ENCODE results near the gene PSD2. TPM values are rescaled to one million over a fixed set of nuclear protein-coding genes. Genes with fewer than 3 reads are reported as not detected.

PSD2 gene
- total RNA-seq, 1 experiment from 2014 or later = 0.79 TPM

DNA sequence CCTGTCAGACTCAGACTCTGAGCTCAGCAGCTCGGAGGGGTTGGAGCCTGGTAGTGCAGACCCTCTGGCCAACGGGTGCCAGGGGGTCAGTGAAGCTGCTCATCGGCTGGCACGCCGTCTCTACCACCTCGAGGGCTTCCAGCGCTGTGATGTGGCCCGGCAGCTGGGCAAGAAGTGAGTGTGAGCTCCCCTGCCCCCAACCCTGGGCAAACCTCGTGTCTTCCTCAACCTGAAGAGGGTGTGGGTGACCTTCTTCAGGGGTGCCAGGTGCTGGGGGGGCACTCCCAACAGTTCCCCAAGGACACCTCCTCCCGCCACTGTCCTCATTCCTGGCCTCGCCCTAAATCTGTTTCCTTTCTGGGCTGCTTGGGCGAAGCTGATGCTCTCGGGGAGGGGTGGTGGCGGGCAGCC, 18.6 kb downstream of the PSD2 start:
- ChIA-PET POLR2A (interaction anchor here (0.5 kb wide), 1 partner anchor 21 kb away, joined by 3 read pairs; no protein-coding TSS in a partner anchor), CTCF (no interaction called here), RAD21 (ENCODE audit: low non-redundant PET in 1 of 2, low total read pairs in 2 of 2, uncharacterized antibody in 2 of 2, unreplicated experiment in 2 of 2) (no interaction called here)
- no peaks in the 10 kb centered on the region for H3K79me2 ChIP-seq (ENCODE audit: insufficient read depth, low read length)
- no peak overlapping the region for H3K4me3 ChIP-seq (replicated peaks in 1 of 2; ENCODE audit: low read depth in 1 of 2, low read length in 2 of 2)
- DNase-seq (ENCODE audit: low read depth, low spot score) (no peak), ATAC-seq (no peak)
- no peak overlapping the region for H3K4me2 ChIP-seq (ENCODE audit: low read length)
- H3K27me3 ChIP-seq (ENCODE audit: insufficient read depth, low read length) = no peaks in the 10 kb centered on the region
- BruUV-seq (replicated peaks) = no TSS peak
- intact Hi-C loops (cut with micrococcal nuclease) = no loop called here
- H3K36me3 ChIP-seq (ENCODE audit: control insufficient read depth in 1 of 2, insufficient read depth in 2 of 2, low read length in 2 of 2) = no peaks in the 10 kb centered on the region
- no peaks in the 10 kb centered on the region for H3K9me2 ChIP-seq (ENCODE audit: insufficient read depth)
- no peak overlapping the region for H3K27ac ChIP-seq (ENCODE audit: low read depth, low read length)
- H2AFZ ChIP-seq (ENCODE audit: low read depth, low read length, poor library complexity, severe bottlenecking) = no peak overlapping the region
- no peaks in the 10 kb centered on the region for H3K4me1 ChIP-seq (ENCODE audit: control insufficient read depth in 1 of 2, insufficient read depth in 2 of 2, low read length in 2 of 2)
- TF ChIP-seq JUND (IDR thresholded peaks at IDR 0.05) (no peak), SP1 (IDR thresholded peaks at IDR 0.05; ENCODE audit: low read depth) (no peak), EZH2phosphoT487 (IDR thresholded peaks at IDR 0.05; ENCODE audit: borderline replicate concordance) (no peak), CBX3 (IDR thresholded peaks at IDR 0.05; ENCODE audit: low read depth) (no peak), POLR2AphosphoS5 (IDR thresholded peaks at IDR 0.05; ENCODE audit: low read depth, low read length) (no peak), POLR2A (IDR thresholded peaks at IDR 0.05; ENCODE audit: borderline replicate concordance, extremely low read depth, insufficient read depth, insufficient read length) (no peak), ELF1 (IDR thresholded peaks at IDR 0.05; ENCODE audit: borderline replicate concordance, low read depth) (no peak), SRF (IDR thresholded peaks at IDR 0.05; ENCODE audit: low read depth) (no peak), SIN3A (IDR thresholded peaks at IDR 0.05; ENCODE audit: low read depth) (no peak), ZNF274 (IDR thresholded peaks at IDR 0.05; ENCODE audit: low read depth, low read length) (no peak), EZH2 (IDR thresholded peaks at IDR 0.05) (no peak), TCF7L2 (IDR thresholded peaks at IDR 0.05; ENCODE audit: borderline replicate concordance, extremely low read depth, insufficient read depth, insufficient read length) (no peak), EGR1 (IDR thresholded peaks at IDR 0.05; ENCODE audit: low read depth) (no peak), CEBPB (IDR thresholded peaks at IDR 0.05; ENCODE audit: low read depth) (no peak), RAD21 (IDR thresholded peaks at IDR 0.05; ENCODE audit: low read depth) (no peak)
- TF ChIP-seq, protein P1, sequence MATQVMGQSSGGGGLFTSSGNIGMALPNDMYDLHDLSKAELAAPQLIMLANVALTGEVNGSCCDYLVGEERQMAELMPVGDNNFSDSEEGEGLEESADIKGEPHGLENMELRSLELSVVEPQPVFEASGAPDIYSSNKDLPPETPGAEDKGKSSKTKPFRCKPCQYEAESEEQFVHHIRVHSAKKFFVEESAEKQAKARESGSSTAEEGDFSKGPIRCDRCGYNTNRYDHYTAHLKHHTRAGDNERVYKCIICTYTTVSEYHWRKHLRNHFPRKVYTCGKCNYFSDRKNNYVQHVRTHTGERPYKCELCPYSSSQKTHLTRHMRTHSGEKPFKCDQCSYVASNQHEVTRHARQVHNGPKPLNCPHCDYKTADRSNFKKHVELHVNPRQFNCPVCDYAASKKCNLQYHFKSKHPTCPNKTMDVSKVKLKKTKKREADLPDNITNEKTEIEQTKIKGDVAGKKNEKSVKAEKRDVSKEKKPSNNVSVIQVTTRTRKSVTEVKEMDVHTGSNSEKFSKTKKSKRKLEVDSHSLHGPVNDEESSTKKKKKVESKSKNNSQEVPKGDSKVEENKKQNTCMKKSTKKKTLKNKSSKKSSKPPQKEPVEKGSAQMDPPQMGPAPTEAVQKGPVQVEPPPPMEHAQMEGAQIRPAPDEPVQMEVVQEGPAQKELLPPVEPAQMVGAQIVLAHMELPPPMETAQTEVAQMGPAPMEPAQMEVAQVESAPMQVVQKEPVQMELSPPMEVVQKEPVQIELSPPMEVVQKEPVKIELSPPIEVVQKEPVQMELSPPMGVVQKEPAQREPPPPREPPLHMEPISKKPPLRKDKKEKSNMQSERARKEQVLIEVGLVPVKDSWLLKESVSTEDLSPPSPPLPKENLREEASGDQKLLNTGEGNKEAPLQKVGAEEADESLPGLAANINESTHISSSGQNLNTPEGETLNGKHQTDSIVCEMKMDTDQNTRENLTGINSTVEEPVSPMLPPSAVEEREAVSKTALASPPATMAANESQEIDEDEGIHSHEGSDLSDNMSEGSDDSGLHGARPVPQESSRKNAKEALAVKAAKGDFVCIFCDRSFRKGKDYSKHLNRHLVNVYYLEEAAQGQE (IDR thresholded peaks at IDR 0.05; ENCODE audit: low read depth) = no peak
- TF ChIP-seq, protein P2, sequence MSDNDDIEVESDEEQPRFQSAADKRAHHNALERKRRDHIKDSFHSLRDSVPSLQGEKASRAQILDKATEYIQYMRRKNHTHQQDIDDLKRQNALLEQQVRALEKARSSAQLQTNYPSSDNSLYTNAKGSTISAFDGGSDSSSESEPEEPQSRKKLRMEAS (IDR thresholded peaks at IDR 0.05) = no peak
- TF ChIP-seq, protein P3, sequence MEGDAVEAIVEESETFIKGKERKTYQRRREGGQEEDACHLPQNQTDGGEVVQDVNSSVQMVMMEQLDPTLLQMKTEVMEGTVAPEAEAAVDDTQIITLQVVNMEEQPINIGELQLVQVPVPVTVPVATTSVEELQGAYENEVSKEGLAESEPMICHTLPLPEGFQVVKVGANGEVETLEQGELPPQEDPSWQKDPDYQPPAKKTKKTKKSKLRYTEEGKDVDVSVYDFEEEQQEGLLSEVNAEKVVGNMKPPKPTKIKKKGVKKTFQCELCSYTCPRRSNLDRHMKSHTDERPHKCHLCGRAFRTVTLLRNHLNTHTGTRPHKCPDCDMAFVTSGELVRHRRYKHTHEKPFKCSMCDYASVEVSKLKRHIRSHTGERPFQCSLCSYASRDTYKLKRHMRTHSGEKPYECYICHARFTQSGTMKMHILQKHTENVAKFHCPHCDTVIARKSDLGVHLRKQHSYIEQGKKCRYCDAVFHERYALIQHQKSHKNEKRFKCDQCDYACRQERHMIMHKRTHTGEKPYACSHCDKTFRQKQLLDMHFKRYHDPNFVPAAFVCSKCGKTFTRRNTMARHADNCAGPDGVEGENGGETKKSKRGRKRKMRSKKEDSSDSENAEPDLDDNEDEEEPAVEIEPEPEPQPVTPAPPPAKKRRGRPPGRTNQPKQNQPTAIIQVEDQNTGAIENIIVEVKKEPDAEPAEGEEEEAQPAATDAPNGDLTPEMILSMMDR (IDR thresholded peaks at IDR 0.05 in 2 of 3, conservative IDR thresholded peaks at IDR 0.05 in 1 of 3; ENCODE audit: borderline replicate concordance in 1 of 3, insufficient read depth in 1 of 3, low read depth in 2 of 3, low read length in 2 of 3) = no peak
- TF ChIP-seq, protein P4, sequence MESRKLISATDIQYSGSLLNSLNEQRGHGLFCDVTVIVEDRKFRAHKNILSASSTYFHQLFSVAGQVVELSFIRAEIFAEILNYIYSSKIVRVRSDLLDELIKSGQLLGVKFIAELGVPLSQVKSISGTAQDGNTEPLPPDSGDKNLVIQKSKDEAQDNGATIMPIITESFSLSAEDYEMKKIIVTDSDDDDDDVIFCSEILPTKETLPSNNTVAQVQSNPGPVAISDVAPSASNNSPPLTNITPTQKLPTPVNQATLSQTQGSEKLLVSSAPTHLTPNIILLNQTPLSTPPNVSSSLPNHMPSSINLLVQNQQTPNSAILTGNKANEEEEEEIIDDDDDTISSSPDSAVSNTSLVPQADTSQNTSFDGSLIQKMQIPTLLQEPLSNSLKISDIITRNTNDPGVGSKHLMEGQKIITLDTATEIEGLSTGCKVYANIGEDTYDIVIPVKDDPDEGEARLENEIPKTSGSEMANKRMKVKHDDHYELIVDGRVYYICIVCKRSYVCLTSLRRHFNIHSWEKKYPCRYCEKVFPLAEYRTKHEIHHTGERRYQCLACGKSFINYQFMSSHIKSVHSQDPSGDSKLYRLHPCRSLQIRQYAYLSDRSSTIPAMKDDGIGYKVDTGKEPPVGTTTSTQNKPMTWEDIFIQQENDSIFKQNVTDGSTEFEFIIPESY (IDR thresholded peaks at IDR 0.05; ENCODE audit: extremely low read depth, insufficient replicate concordance, low read length) = no peak
- H3K9me3 ChIP-seq (ENCODE audit: control insufficient read depth in 1 of 2, insufficient read depth in 1 of 2, low read depth in 1 of 2, low read length in 2 of 2) = peaks cover 0 to 4% of the 10 kb centered on the region in 2 experiments; a peak in 1 of 4 replicates
- H3K9ac ChIP-seq (ENCODE audit: low read length) = no peak overlapping the region
- no peaks in the 10 kb centered on the region for H4K20me1 ChIP-seq (ENCODE audit: insufficient read depth)
